SK-N-SH (cell line): Measurements from ENCODE around the gene CPED1. TPM values are rescaled to one million over a fixed set of nuclear protein-coding genes. Genes with fewer than 3 reads are reported as not detected.

Experiments
- CTCF ChIA-PET: fragments of 300-600, 350-600 bp; formaldehyde crosslinking; extraction: SDS; loops from one replicate; lab custom pipeline; 2021; lab: Yijun Ruan, JAX
- POLR2A ChIA-PET: fragments of 350-600 bp; sonication (Branson Sonifier 250); formaldehyde crosslinking; extraction: SDS; loops from one replicate; lab custom pipeline; 2020; ENCODE audit warnings: antibody characterized with exemption, inconsistent platforms; lab: Yijun Ruan, JAX
- DNase-seq: peaks from one replicate; pipeline ENCODE4 v3.0.0; 2012
- H2AFZ ChIP-seq: fragments of 200-600 bp; sonication (generic); 2 replicates; pipeline ENCODE4 v1.8.1; 2016; ENCODE audit warnings: antibody characterized with exemption, mild to moderate bottlenecking, low read depth
- H3F3A ChIP-seq: fragments of 200-600 bp; sonication (generic); replicated peaks from 2 replicates; pipeline ENCODE3; 2016; ENCODE audit warnings: antibody characterized with exemption, mild to moderate bottlenecking; ENCODE audit not compliant: insufficient read depth
- H3K27ac ChIP-seq, 2 experiments: fragments of 200-500 bp in 1 of 2; fragments of 200-600 bp in 1 of 2; sonication (Bioruptor generic) in 1 of 2; sonication (generic), shearing (Covaris generic) in 1 of 2; 2 replicates each; pipeline versions ENCODE4 v1.5.1 to v1.6.1; 2014 to 2016; ENCODE audit warnings: low read depth in 2 of 2, inconsistent platforms in 1 of 2, low read length in 1 of 2, mild to moderate bottlenecking in 1 of 2, mixed read lengths in 1 of 2
- H3K27me3 ChIP-seq: fragments of 200-600 bp; sonication (generic), shearing (Covaris generic); 2 replicates; pipeline ENCODE4 v1.6.1; 2016; ENCODE audit warnings: mixed run types; ENCODE audit not compliant: insufficient read depth
- H3K36me3 ChIP-seq, 2 experiments: fragments of 200-500 bp in 1 of 2; fragments of 200-600 bp in 1 of 2; sonication (Bioruptor generic) in 1 of 2; sonication (generic) in 1 of 2; replicated peaks in 1 of 2; 2 replicates each; pipeline versions ENCODE3 to v1.5.1; 2014 to 2016; ENCODE audit warnings: low read length in 1 of 2, mild to moderate bottlenecking in 1 of 2; ENCODE audit not compliant: insufficient read depth in 2 of 2, control insufficient read depth in 1 of 2
- H3K4me1 ChIP-seq, 2 experiments: fragments of 200-500 bp in 1 of 2; fragments of 200-600 bp in 1 of 2; sonication (Bioruptor generic) in 1 of 2; sonication (generic), shearing (Covaris generic) in 1 of 2; 2 replicates each; pipeline versions ENCODE4 v1.5.1 to v1.6.1; 2014 to 2016; ENCODE audit warnings: low read depth in 1 of 2, low read length in 1 of 2, mixed run types in 1 of 2; ENCODE audit not compliant: insufficient read depth in 2 of 2, control insufficient read depth in 1 of 2
- H3K4me2 ChIP-seq: fragments of 200-600 bp; sonication (generic), shearing (Covaris generic); 2 replicates; pipeline ENCODE4 v1.6.1; 2017; ENCODE audit warnings: mixed run types
- H3K4me3 ChIP-seq, 2 experiments: fragments of 200-500 bp in 1 of 2; fragments of 200-600 bp in 1 of 2; sonication (Bioruptor generic) in 1 of 2; sonication (generic), shearing (Covaris generic) in 1 of 2; 2 replicates each; pipeline versions ENCODE4 v1.5.1 to v1.8.1; 2014 to 2016; ENCODE audit warnings: low read depth in 2 of 2, inconsistent platforms in 1 of 2, low read length in 1 of 2, mild to moderate bottlenecking in 1 of 2, mixed read lengths in 1 of 2, moderate library complexity in 1 of 2
- H3K79me2 ChIP-seq: fragments of 200-600 bp; sonication (generic); 2 replicates; pipeline ENCODE4 v1.8.1; 2017; ENCODE audit warnings: mild to moderate bottlenecking; ENCODE audit not compliant: insufficient read depth
- H3K9ac ChIP-seq: fragments of 200-600 bp; sonication (generic); 2 replicates; pipeline ENCODE4 v1.6.1; 2017; ENCODE audit warnings: mixed run types
- H3K9me2 ChIP-seq: fragments of 200-600 bp; sonication (generic); 2 replicates; pipeline ENCODE4 v1.6.1; 2017; ENCODE audit warnings: mixed run types
- H3K9me3 ChIP-seq: fragments of 200-600 bp; sonication (generic); 2 replicates; pipeline ENCODE4 v1.6.1; 2017; ENCODE audit warnings: mixed run types, mild to moderate bottlenecking, moderate library complexity
- H4K20me1 ChIP-seq: fragments of 200-600 bp; sonication (generic); 2 replicates; pipeline ENCODE4 v1.6.1; 2017; ENCODE audit warnings: mild to moderate bottlenecking, mixed run types; ENCODE audit not compliant: insufficient read depth
- CTCF ChIP-seq: fragments of 200-600 bp; sonication (generic); IDR thresholded peaks from 2 replicates; pipeline ENCODE4 v1.6.1; 2017; ENCODE audit warnings: antibody characterized with exemption, mild to moderate bottlenecking, moderate library complexity
- ELF1 ChIP-seq: IDR thresholded peaks from 2 replicates; pipeline ENCODE4 v1.4.0; 2012
- EZH2phosphoT487 ChIP-seq: fragments of 200-600 bp; sonication (generic); IDR thresholded peaks from 2 replicates; pipeline ENCODE4 v1.6.1; 2017; ENCODE audit warnings: low read depth, mixed run types, mild to moderate bottlenecking, antibody characterized with exemption, moderate library complexity, borderline replicate concordance
- FOXM1 ChIP-seq: IDR thresholded peaks from 2 replicates; pipeline ENCODE4 v1.4.0; 2012; ENCODE audit warnings: low read depth, mild to moderate bottlenecking
- GABPA ChIP-seq: IDR thresholded peaks from 2 replicates; pipeline ENCODE4 v1.4.0; 2012; ENCODE audit warnings: low read depth, mild to moderate bottlenecking
- JUND ChIP-seq: IDR thresholded peaks from 2 replicates; pipeline ENCODE4 v1.4.0; 2012
- MAX ChIP-seq: IDR thresholded peaks from 2 replicates; pipeline ENCODE4 v1.4.0; 2012; ENCODE audit warnings: low read depth
- NFIC ChIP-seq: IDR thresholded peaks from 2 replicates; pipeline ENCODE4 v1.4.0; 2012; ENCODE audit warnings: borderline replicate concordance
- NRF1 ChIP-seq: IDR thresholded peaks from 2 replicates; pipeline ENCODE4 v1.6.1; 2012; ENCODE audit warnings: low read depth, mild to moderate bottlenecking, low read length
- PBX3 ChIP-seq: IDR thresholded peaks from 2 replicates; pipeline ENCODE4; 2012
- POLR2AphosphoS5 ChIP-seq: IDR thresholded peaks from 2 replicates; pipeline ENCODE4 v1.6.1; 2012; ENCODE audit warnings: low read depth, low read length
- RAD21 ChIP-seq: IDR thresholded peaks from 2 replicates; pipeline ENCODE4 v1.6.1; 2012; ENCODE audit warnings: mild to moderate bottlenecking, low read length
- RCOR1 ChIP-seq: fragments of 150-350 bp; IDR thresholded peaks from 2 replicates; pipeline ENCODE4 v1.6.1; 2017; ENCODE audit warnings: antibody characterized with exemption, low read length
- SIN3A ChIP-seq: IDR thresholded peaks from 2 replicates; pipeline ENCODE4 v1.6.1; 2012; ENCODE audit warnings: low read depth, mild to moderate bottlenecking, low read length, moderate library complexity, borderline replicate concordance
- TCF12 ChIP-seq: IDR thresholded peaks from 2 replicates; pipeline ENCODE4 v1.4.0; 2012
- TEAD4 ChIP-seq: IDR thresholded peaks from 2 replicates; pipeline ENCODE4 v1.4.0; 2012; ENCODE audit warnings: mild to moderate bottlenecking, borderline replicate concordance; ENCODE audit not compliant: insufficient read depth
- USF1 ChIP-seq: IDR thresholded peaks from 2 replicates; pipeline ENCODE4 v1.4.0; 2012; ENCODE audit warnings: low read depth, borderline replicate concordance
- USF2 ChIP-seq: fragments of 150-350 bp; IDR thresholded peaks from 2 replicates; pipeline ENCODE4 v1.6.1; 2017; ENCODE audit warnings: antibody characterized with exemption, low read length, low read depth, borderline replicate concordance
- ZBTB33 ChIP-seq: IDR thresholded peaks from 2 replicates; pipeline ENCODE4 v1.4.0; 2012; ENCODE audit warnings: low read depth, borderline replicate concordance
- WGBS: methylation state at CpG from one replicate; pipeline ENCODE4 v1.1.6; 2017; ENCODE audit warnings: low lambda C conversion rate; 5-methylcytosine and 5-hydroxymethylcytosine counted together
- polyA plus RNA-seq, 3 experiments: library from polyadenylated mRNA; depleted of rRNA; stranded (reverse); fragments of >200 nt; gene quantifications; 2 replicates each; pipeline ENCODE4 v1.2.3, GENCODE V29; 2012

The CPED1 gene
- polyA plus RNA-seq, 1 of the 3 experiments (the other 2 are of a cell fraction) = 4.4 TPM

- TF ChIP-seq ZBTB33 (no peak), TCF12 (no peak), TEAD4 (no peak)
Measured at GRCh38 chr7:121045090-121045489, 56.6 kb downstream of the CPED1 start (continued).

GRCh38 chr7:121046009-121046408 is 57.5 kb downstream of the CPED1 start:
- Histone ChIP-seq H3F3A (peaks cover 4% of the 10 kb centered on the region), H3K4me2 (no peak overlapping the region), H3K27me3 (no peaks in the 10 kb centered on the region), H3K9ac (no peak overlapping the region), H3K27ac (no peak overlapping the region), H4K20me1 (no peaks in the 10 kb centered on the region), H3K4me3 (no peak overlapping the region), H3K79me2 (no peaks in the 10 kb centered on the region), H3K9me2 (no peaks in the 10 kb centered on the region), H3K36me3 (no peaks in the 10 kb centered on the region), H3K9me3 (no peaks in the 10 kb centered on the region), H3K4me1 (peaks cover 4 to 12% of the 10 kb centered on the region in 2 experiments; a peak in 3 of 4 replicates), H2AFZ (no peak overlapping the region)
- DNase-seq = no peak
- no peak for TF ChIP-seq RCOR1
- no peak for TF ChIP-seq FOXM1
- TF ChIP-seq PBX3 = no peak
- no peak for TF ChIP-seq SIN3A
- TF ChIP-seq NRF1 = no peak
- TF ChIP-seq MAX = no peak
- TF ChIP-seq GABPA = no peak
- TF ChIP-seq JUND = no peak
- no peak for TF ChIP-seq CTCF
- no peak for TF ChIP-seq USF2
- TF ChIP-seq NFIC = no peak
- no peak for TF ChIP-seq POLR2AphosphoS5
- TF ChIP-seq USF1 = no peak
- no peak for TF ChIP-seq EZH2phosphoT487
- TF ChIP-seq RAD21 = no peak
- TF ChIP-seq ELF1 = no peak
- POLR2A ChIA-PET = no interaction called here
- CTCF ChIA-PET = interaction anchor here (0.8 kb wide), 1 partner anchor 58 kb away, joined by 4 read pairs; no protein-coding TSS in a partner anchor
- 75% methylated on average over 4 of the region's 4 CpGs for WGBS
